Stimulated activated naive B cell treated with anti-CD40 and anti-IgM and Interleukin-4, amounts not matched to agents 10 μg/mL and 1 μg/mL and 100 μg/mL, for 72 hours (primary cell): ENCODE measurements around the gene PITPNC1.
"Not testable (repeated sequence)": the region's sequence is repeated elsewhere in the genome, so short reads cannot be mapped to it uniquely, and the experiment has no call there.

Source experiments
- ATAC-seq, 2 donors: fragments of 150-1000 bp; cut with Tn5 transposase; replicated peaks; 2 replicates each; pipeline ENCODE4 v1.10.0; 2021; ENCODE audit warnings: moderate library complexity in 1 of 2
- DNase-seq: peaks from one replicate; pipeline ENCODE4 v3.0.0; 2021
- H3K27ac Mint-ChIP-seq: one replicate; pipeline ENCODE4 v1.8.0; 2022; ENCODE audit warnings: mild to moderate bottlenecking, mixed read lengths
- H3K27me3 Mint-ChIP-seq, 2 donors: one replicate each; pipeline ENCODE4 v1.8.0; 2022; ENCODE audit warnings: mixed read lengths in 2 of 2
- H3K36me3 Mint-ChIP-seq, 2 donors: one replicate each; pipeline ENCODE4 v1.8.0; 2022; ENCODE audit warnings: mixed read lengths in 2 of 2, mild to moderate bottlenecking in 1 of 2
- H3K4me1 Mint-ChIP-seq, 2 donors: one replicate each; pipeline ENCODE4 v1.8.0; 2022; ENCODE audit warnings: mixed read lengths in 2 of 2, mild to moderate bottlenecking in 1 of 2
- H3K4me3 Mint-ChIP-seq, 2 donors: one replicate each; pipeline ENCODE4 v1.8.0; 2022; ENCODE audit warnings: mild to moderate bottlenecking in 2 of 2, mixed read lengths in 2 of 2, moderate library complexity in 1 of 2
- H3K9me3 Mint-ChIP-seq, 2 donors: one replicate each; pipeline ENCODE4 v1.8.0; 2022; ENCODE audit warnings: mixed read lengths in 2 of 2, mild to moderate bottlenecking in 1 of 2

The PITPNC1 gene

DNA sequence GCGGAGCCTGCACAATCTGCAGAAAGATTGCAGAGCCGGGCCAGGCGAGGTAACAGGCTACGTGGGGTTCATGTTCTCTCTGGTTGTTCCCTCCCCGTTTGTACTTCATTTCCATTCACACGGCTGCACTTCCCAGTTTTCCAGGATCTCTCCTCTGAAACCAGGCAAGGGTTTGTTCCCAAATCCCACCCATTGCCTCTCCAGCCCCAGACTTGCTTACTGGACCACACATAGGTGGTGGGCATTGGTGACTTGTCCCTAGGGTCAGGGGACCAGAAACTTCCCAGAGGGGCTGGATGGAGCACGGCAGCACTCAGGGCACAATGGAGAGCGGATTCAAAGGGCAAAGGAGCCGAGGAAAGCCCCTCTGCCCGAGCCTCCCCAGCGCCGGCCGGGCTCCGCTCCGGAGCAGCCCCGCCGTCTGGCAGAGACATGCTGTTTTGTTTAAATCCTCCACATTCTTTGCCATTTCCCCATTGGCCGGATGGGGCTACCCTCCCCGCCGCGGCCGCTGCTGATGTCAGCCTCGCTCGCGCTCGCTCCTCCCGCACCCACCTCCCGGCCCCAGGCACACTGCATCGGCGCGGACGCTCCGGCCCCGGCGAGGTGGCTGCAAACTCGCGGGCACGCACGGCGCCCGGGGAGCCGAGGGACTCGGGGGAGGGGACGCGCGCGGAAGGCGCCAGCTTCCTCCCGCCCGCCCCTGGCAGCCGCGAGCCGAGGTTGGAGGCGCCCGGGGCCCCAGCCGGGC is at the start of gene PITPNC1:
Gene PITPNC1 (plus strand): TSS at position 545 of the 751 bp plus-strand sequence.
- peak; percentile 79 to 82 for ATAC-seq
- H3K27me3 Mint-ChIP-seq: no peaks in the 10 kb centered on the region
- DNase-seq: peak; percentile 76
- peaks cover 3 to 7% of the 10 kb centered on the region in 2 donors for H3K36me3 Mint-ChIP-seq
- peak within 1 kb of the TSS; percentile 92 to 95 for H3K4me3 Mint-ChIP-seq
- H3K9me3 Mint-ChIP-seq: no peaks in the 10 kb centered on the region
- peak within 1 kb of the TSS; percentile 80 for H3K27ac Mint-ChIP-seq
- H3K4me1 Mint-ChIP-seq: peaks cover 21 to 25% of the 10 kb centered on the region in 2 donors

DNA sequence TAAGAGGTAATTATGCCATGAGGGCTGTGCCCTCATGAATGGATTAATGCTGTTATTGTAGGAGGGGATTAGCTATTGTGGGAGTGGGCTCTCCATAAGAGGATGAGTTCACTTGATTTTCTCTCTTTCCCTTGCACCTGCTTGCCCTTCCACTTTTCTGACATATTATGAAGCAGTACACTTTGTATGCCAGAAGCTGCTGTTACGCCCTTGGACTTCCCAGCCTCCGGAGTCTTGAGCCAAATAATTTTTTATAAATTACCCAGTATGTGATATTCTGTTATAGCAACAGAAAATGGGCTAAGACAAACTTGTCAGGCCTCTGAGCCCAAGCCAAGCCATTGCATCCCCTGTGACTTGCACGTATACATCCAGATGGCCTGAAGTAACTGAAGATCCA is 49.1 kb upstream of the PITPNC1 start:
- Mint-ChIP-seq H3K27ac (no peak overlapping the region), H3K4me1 (peaks cover 0 to 4% of the 10 kb centered on the region in 2 donors), H3K36me3 (no peaks in the 10 kb centered on the region), H3K9me3 (peaks cover 0 to 5% of the 10 kb centered on the region in 2 donors), H3K4me3 (no peak overlapping the region), H3K27me3 (no peaks in the 10 kb centered on the region)
- DNase-seq (no peak), ATAC-seq (no peak)

DNA sequence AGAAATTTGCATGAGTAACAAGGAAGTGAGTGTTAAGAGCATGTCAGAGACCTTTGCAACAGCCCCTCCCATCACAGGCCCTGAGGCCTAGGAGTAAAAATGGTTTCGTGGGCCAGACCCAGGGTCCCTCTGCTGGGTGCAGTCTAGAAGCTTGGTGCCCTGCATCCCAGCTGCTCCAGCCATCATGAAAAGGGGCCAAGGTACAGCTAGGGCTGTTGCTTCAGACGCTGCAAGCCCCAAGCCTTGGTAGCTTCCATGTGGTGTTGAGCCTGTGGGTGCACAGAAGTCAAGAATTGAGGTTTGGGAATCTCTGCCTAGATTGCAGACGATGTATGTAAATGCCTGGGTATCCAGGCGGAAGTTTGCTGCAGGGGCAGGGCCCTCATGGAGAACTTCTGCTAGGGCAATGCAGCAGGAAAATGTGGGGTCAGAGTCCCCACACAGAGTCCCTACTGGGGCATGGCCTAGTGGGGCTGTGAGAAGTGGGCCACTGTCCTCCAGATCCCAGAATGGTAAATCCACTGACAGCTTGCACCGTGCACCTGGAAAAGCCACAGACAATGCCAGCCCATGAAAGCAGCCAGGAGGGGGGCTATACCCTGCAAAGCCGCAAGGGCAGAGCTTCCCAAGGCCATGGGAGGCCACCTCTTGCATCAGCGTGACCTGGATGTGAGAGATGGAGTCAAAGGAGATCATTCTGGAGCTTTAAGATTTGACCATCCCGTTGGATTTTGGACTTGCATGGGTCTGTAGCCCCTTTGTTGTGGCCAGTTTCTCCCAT is 45.5 kb upstream of the PITPNC1 start:
- not testable (repeated sequence) for H3K27me3 Mint-ChIP-seq, ATAC-seq, H3K27ac Mint-ChIP-seq, H3K4me1 Mint-ChIP-seq, H3K9me3 Mint-ChIP-seq, H3K36me3 Mint-ChIP-seq, DNase-seq, H3K4me3 Mint-ChIP-seq

DNA sequence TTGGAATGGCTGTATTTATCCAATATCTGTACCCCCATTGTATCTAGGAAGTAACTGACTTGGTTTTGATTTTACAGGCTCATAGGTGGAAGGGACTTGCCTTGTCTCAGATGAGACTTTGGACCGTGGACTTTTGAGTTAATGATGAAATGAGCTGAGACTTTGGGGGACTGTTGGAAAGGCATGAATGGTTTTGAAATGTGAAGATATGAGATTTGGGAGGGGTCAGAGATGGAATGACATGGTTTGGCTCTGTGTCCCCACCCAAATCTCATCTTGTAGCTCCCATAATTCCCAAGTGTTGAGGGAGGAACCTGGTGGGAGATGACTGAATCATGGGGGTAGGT is 44.9 kb upstream of the PITPNC1 start:
- not testable (repeated sequence) for H3K9me3 Mint-ChIP-seq, DNase-seq, H3K4me3 Mint-ChIP-seq, ATAC-seq, H3K36me3 Mint-ChIP-seq, H3K4me1 Mint-ChIP-seq, H3K27ac Mint-ChIP-seq, H3K27me3 Mint-ChIP-seq

DNA sequence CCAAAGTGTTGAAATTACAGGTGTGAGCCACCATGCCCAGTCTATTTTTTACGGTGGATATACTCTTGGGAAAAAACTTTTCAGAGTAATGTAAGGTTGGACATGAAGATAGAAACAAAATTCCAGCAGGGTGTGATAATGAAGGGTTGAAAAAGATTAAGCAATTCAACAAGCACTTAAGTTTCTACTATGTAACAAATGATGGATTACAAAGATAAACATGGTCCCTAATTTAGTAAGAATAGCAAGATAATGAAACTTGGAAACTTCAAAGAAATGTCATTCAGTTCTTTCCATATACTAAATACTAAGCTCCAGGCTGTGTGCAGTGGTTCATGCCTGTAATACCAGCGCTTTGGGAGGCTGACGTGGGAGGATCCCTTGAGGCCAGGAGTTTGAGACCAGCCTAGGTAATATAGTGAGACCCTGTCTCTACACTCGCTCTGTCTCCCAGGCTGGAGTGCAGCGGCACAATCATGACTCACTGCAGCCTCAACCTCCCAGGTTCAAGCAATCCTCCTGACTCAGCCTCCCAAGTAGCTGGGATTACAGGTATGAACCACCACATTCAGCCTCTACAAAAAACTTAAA is 41.7 kb upstream of the PITPNC1 start:
- H3K4me3 Mint-ChIP-seq: no peak overlapping the region
- DNase-seq: no peak
- H3K9me3 Mint-ChIP-seq: no peaks in the 10 kb centered on the region
- H3K4me1 Mint-ChIP-seq: peaks cover 0 to 5% of the 10 kb centered on the region in 2 donors
- ATAC-seq: no peak
- H3K27me3 Mint-ChIP-seq: no peaks in the 10 kb centered on the region
- H3K27ac Mint-ChIP-seq: no peak overlapping the region
- H3K36me3 Mint-ChIP-seq: peaks cover 16 to 18% of the 10 kb centered on the region in 2 donors

DNA sequence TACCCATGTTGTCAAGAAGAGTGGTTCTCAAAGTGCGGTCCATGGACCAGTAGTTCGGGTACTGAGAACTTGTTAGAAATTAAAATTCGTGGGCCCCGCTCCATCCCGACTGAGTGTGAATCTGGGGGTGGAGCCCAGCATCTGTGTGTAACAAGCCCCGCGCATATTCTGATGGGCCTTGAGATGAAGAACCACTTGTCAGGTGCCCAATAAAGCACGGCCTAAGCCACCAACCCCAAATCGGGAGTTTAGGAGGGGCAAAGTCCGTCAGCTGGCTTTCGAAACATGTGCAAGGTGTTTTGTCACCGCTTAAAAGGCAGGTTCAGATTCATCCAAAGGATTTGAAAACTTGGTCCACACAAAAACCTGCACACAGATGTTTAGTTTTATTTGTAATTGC is 40.2 kb upstream of the PITPNC1 start:
- ATAC-seq: no peak
- Mint-ChIP-seq H3K4me3 (no peak overlapping the region), H3K4me1 (peaks cover 0 to 5% of the 10 kb centered on the region in 2 donors), H3K27me3 (no peaks in the 10 kb centered on the region), H3K27ac (no peak overlapping the region), H3K36me3 (peaks cover 28 to 32% of the 10 kb centered on the region in 2 donors), H3K9me3 (no peaks in the 10 kb centered on the region)
- DNase-seq: no peak

DNA sequence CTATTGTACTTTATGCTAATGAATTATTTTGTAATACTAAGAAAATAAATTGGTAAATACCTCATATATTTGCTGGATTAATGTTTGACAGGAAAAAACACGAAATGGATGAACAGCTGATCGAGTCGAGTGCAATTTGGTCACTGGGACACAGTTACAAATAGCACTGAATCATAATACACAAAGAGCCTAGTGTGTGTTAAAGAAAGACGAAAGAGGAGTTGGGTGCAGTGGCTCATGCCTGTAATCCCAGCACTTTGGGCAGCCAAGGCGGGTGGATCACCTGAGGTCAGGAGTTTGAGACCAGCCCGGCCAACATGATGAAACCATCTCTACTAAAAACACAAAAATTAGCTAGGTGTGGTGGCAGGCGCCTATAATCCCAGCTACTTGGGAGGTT is 38.7 kb upstream of the PITPNC1 start:
- H3K9me3 Mint-ChIP-seq, H3K27me3 Mint-ChIP-seq: not testable (repeated sequence)

DNA sequence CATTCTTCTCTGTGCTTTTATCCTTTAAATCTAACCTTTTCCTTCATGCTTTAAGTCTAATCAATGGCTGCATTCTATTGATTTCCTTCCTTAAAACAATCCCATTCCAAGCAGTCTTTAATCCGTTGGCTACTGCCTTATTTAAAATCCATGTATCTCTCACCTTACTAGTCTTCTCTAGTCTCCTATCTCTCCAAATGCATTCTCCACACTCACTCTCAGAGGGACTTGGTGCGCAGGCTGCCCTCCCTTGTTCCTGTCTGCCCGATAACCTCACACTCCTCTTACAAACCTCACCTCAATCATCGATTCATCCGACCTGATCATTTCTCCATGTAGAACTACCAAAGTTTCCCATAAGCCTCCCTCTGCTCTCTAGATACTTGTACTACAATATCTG is 33.8 kb upstream of the PITPNC1 start:
- H3K27me3 Mint-ChIP-seq: no peaks in the 10 kb centered on the region
- no peaks in the 10 kb centered on the region for H3K9me3 Mint-ChIP-seq
- H3K36me3 Mint-ChIP-seq: peaks cover 36 to 47% of the 10 kb centered on the region in 2 donors
- no peak overlapping the region for H3K4me3 Mint-ChIP-seq
- ATAC-seq (no peak), DNase-seq (no peak)
- H3K27ac Mint-ChIP-seq: no peak overlapping the region
- peaks cover 2 to 5% of the 10 kb centered on the region in 2 donors for H3K4me1 Mint-ChIP-seq

More for the DNA sequence above, 38.7 kb upstream of the PITPNC1 start:
- not testable (repeated sequence) for H3K27ac Mint-ChIP-seq, ATAC-seq, H3K4me1 Mint-ChIP-seq, DNase-seq, H3K4me3 Mint-ChIP-seq
- peaks cover 34 to 38% of the 10 kb centered on the region in 2 donors for H3K36me3 Mint-ChIP-seq

DNA sequence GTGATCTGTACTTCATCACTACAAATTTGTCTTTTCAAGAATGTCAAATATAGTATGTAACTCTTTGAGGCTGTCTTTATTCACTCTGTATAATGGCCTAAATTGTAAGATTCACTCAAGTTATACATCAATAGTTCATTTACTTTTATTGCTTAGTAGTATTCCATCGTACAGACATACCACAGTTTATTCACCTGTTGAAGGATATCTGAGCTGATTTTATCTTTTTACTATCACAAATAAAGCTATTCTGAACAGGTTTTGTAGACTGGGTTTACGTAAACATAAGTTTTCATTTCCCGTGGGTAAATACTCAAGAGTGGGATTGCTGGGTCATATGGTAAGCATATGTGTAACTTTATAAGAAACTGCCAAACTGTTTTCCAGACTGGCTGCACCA is 29.3 kb upstream of the PITPNC1 start:
- H3K27me3 Mint-ChIP-seq: no peaks in the 10 kb centered on the region
- DNase-seq: no peak
- ATAC-seq: no peak
- no peaks in the 10 kb centered on the region for H3K9me3 Mint-ChIP-seq
- H3K27ac Mint-ChIP-seq: no peak overlapping the region
- H3K36me3 Mint-ChIP-seq: peaks cover 21 to 31% of the 10 kb centered on the region in 2 donors
- H3K4me3 Mint-ChIP-seq: no peak overlapping the region
- peaks cover 0 to 6% of the 10 kb centered on the region in 2 donors for H3K4me1 Mint-ChIP-seq

DNA sequence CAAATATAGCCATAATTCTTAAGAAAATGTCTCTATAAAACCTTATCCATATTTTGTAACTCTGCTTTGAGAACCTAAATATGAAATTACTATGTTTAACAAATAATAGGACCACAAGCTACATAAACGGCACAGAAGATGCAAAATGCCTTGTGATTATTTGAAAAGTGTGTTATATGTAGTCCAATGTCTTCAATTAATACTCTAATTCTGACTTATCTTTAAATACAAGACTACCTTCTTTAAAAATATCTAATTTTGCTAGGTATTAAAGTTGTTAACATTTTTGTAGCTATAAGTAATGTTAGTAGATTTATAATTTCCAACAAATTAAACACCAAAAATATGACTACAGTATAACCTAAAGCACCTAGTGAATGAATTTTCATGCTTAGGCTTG is 27.7 kb upstream of the PITPNC1 start:
- H3K36me3 Mint-ChIP-seq: peaks cover 26 to 35% of the 10 kb centered on the region in 2 donors
- no peaks in the 10 kb centered on the region for H3K27me3 Mint-ChIP-seq

DNA sequence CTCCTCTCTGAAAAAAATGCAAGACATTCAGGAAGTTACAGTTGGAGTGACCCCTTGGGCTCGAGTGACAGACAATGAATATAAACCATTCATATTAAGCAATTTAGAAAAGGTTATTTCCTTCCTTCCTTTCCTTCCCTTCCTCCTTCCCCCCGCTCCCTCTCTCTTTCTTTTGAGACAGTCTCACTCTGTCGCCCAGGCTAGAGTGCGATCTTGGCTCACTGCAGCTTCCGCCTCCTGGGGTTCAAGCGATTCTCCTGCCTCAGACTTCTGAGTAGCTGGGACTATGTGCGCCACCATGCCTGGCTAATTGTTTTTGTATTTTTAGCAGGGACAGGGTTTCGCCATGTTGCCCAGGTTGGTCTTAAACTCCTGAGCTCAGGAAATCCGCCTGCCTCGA is 23.9 kb upstream of the PITPNC1 start:
- Mint-ChIP-seq H3K27me3 (no peaks in the 10 kb centered on the region), H3K4me3 (no peak overlapping the region), H3K9me3 (no peaks in the 10 kb centered on the region), H3K4me1 (peaks cover 5% of the 10 kb centered on the region in 2 donors), H3K36me3 (peaks cover 21 to 35% of the 10 kb centered on the region in 2 donors), H3K27ac (no peak overlapping the region)
- DNase-seq: no peak
- ATAC-seq: no peak

More for the DNA sequence above, 27.7 kb upstream of the PITPNC1 start:
- Mint-ChIP-seq H3K4me1 (peaks cover 0 to 3% of the 10 kb centered on the region in 2 donors), H3K4me3 (no peak overlapping the region), H3K9me3 (no peaks in the 10 kb centered on the region), H3K27ac (no peak overlapping the region)
- ATAC-seq (no peak), DNase-seq (no peak)

DNA sequence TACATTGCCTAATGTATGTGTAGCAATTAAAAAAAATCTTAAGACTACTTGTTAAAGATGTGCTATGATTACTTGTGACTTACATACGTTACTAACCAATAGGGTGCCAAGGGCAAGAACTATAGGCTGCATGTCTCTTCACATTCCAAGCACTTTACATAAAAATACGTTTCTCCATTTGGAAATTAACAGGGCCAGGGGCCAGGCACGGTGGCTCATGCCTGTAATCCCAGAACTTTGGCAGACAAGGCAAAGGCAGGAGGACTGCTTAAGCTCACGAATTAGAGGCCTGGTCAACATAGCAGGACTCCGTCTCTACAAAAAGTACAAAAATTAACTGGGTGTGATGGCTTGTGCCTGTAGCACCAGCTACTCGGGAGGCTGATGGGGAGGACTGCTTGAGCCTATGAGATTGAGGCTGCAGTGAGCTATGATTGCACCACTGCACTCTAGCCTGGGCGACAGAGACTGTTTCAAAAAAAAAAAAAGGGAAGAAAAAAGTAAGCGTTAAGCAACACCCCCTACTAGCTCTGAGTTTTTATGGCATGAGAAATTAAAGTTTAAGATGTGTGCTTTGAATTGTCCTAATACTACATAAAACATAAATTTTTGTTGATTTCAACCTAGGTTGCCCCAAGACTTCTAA is 23.0 kb upstream of the PITPNC1 start:
- Mint-ChIP-seq H3K4me3 (no peak overlapping the region), H3K27ac (peak overlapping the region; percentile 25), H3K4me1 (peaks cover 6 to 13% of the 10 kb centered on the region in 2 donors), H3K9me3 (no peaks in the 10 kb centered on the region), H3K27me3 (no peaks in the 10 kb centered on the region), H3K36me3 (peaks cover 21 to 35% of the 10 kb centered on the region in 2 donors)
- DNase-seq: no peak
- no peak for ATAC-seq

DNA sequence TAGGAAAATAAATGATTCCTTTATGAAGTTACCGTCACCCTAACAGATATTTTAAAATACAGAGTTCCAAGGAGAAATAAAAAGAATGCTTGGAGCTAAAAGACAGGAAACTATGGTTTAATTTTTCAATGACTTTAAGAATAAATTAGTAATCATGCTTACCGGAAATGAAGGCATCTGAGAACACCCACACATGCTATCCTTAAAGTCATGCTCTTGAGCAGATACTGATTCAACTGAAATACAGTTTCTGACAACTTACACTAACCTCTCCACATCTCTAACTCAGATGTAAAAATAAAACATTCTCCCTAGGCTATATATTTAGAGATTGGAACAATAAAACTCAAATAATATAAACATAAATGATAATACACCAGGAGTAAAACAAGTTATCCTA is 18.5 kb upstream of the PITPNC1 start:
- Mint-ChIP-seq H3K27ac (no peak overlapping the region), H3K4me3 (no peak overlapping the region), H3K4me1 (peaks cover 18 to 40% of the 10 kb centered on the region in 2 donors), H3K36me3 (peaks cover 19 to 46% of the 10 kb centered on the region in 2 donors), H3K27me3 (no peaks in the 10 kb centered on the region), H3K9me3 (no peaks in the 10 kb centered on the region)
- no peak for ATAC-seq
- DNase-seq: no peak
